ENCODE data around the gene NOB1. TPM values are rescaled to one million over a fixed set of nuclear protein-coding genes. Genes with fewer than 3 reads are reported as not detected.

Gene NOB1
- total and polyA plus RNA-seq, 2 of the 4 experiments (the other 2 are of a cell fraction) = 47.0 to 58.1 TPM

GRCh38 chr16:69726313-69727060 lies 28.2 kb downstream of the NOB1 start, which contains the start of gene NQO1 (continued):
- TF ChIP-seq CHD1 (IDR thresholded peaks at IDR 0.05; ENCODE audit: low read depth, low read length) (no peak), RAD21 (IDR thresholded peaks at IDR 0.05; ENCODE audit: low read length) (no peak), CEBPB (IDR thresholded peaks at IDR 0.05; ENCODE audit: low read depth, low read length) (no peak)

Measured in IMR-90 (cell line).